Breast epithelium (tissue), 3 donors: Measurements from ENCODE around the gene DUOXA2.

Experiments
- CTCF ChIP-seq, 3 donors: fragments of 450-650 bp; IDR thresholded peaks; one replicate each; pipeline ENCODE4 v1.5.1; 2016 to 2017; ENCODE audit warnings: antibody characterized with exemption in 3 of 3, mild to moderate bottlenecking in 3 of 3, moderate library complexity in 3 of 3
- POLR2AphosphoS5 ChIP-seq, 3 donors: sonication (generic); formaldehyde crosslinking; IDR thresholded peaks; one replicate each; pipeline ENCODE4 v1.6.1; 2017; ENCODE audit warnings: antibody characterized with exemption in 3 of 3

- TF ChIP-seq CTCF (IDR thresholded peaks at IDR 0.05) = no peak
- no peak for TF ChIP-seq POLR2AphosphoS5 (IDR thresholded peaks at IDR 0.05)
These were observed 30.6 kb downstream of the DUOXA2 start for GRCh38 chr15:45144775-45145174.
